Uterus (tissue), 4 donors: ENCODE measurements around the gene APPBP2. TPM values are rescaled to one million over a fixed set of nuclear protein-coding genes. Genes with fewer than 3 reads are reported as not detected.

Experiments
- DNase-seq, 2 donors: peaks; one replicate each; pipeline ENCODE4 v3.0.0-alpha.2; 2019 to 2020
- H3K27ac ChIP-seq, 2 donors: fragments of 200-600 bp; sonication (generic); 1 replicate in 1 of 2; 2 replicates in 1 of 2; pipeline ENCODE4 v1.5.1; 2016 to 2018
- H3K27me3 ChIP-seq, 2 donors: fragments of 200-600 bp; sonication (generic); one replicate each; pipeline ENCODE4 v1.5.1; 2018 to 2019; ENCODE audit warnings: control low read depth in 1 of 2
- H3K36me3 ChIP-seq, 2 donors: fragments of 200-600 bp; sonication (generic); one replicate each; pipeline ENCODE4 v1.5.1; 2019; ENCODE audit warnings: control low read depth in 1 of 2
- H3K4me1 ChIP-seq, 2 donors: fragments of 200-600 bp; sonication (generic); one replicate each; pipeline ENCODE4 v1.5.1; 2018 to 2019; ENCODE audit warnings: control low read depth in 1 of 2
- H3K4me3 ChIP-seq, 2 donors: fragments of 200-600 bp; sonication (generic); 1 replicate in 1 of 2; 2 replicates in 1 of 2; pipeline ENCODE4 v1.5.1; 2018 to 2019; ENCODE audit warnings: mild to moderate bottlenecking in 1 of 2
- H3K9me3 ChIP-seq, 2 donors: fragments of 200-600 bp; sonication (generic); one replicate each; pipeline ENCODE4 v1.5.1; 2019; ENCODE audit warnings: control low read depth in 1 of 2
- CTCF ChIP-seq, 4 experiments: fragments of 200-600 bp in 2 of 4; fragments of 450-650 bp in 2 of 4; sonication (generic) in 2 of 4; IDR thresholded peaks; one replicate each; pipeline ENCODE4 v1.5.1; 2016 to 2019; ENCODE audit warnings: antibody characterized with exemption in 4 of 4, mild to moderate bottlenecking in 2 of 4, moderate library complexity in 1 of 4
- POLR2A ChIP-seq, 2 donors: fragments of 450-650 bp; IDR thresholded peaks; one replicate each; pipeline ENCODE4 v1.6.1; 2016; ENCODE audit warnings: antibody characterized with exemption in 2 of 2, mild to moderate bottlenecking in 1 of 2, moderate library complexity in 1 of 2
- intact Hi-C: fragments of 100-400 bp; cut with DNase I; formaldehyde crosslinking; loops from one replicate; pipeline ENCODE4 v1.15.1; 2023; ENCODE audit warnings: low total_unique reads
- small RNA-seq: library from RNA; depleted of rRNA; stranded (forward); fragments of <200 nt; gene quantifications from one replicate; pipeline ENCODE3, GENCODE V24; 2016
- total RNA-seq, 4 donors: library from RNA; depleted of rRNA in 3 of 4; stranded (reverse); fragments of >200 nt in 3 of 4; gene quantifications; one replicate each; pipeline versions ENCODE4 v1.1.0 to v1.2.4, GENCODE V29; 2014 to 2023
- donor health status: DM: yes; HTN: yes; CAD: no.

APPBP2 gene
- total RNA-seq, 4 donors from 2014 or later: 13.8 to 103 (median 36.2) TPM

GRCh38 chr17:60393840-60394723, 132.0 kb downstream of the APPBP2 start:
- Histone ChIP-seq H3K4me1 (no peaks in the 10 kb centered on the region), H3K36me3 (no peaks in the 10 kb centered on the region), H3K27me3 (no peaks in the 10 kb centered on the region), H3K4me3 (no peak overlapping the region), H3K27ac (no peak overlapping the region), H3K9me3 (no peaks in the 10 kb centered on the region)
- no peak for TF ChIP-seq CTCF (IDR thresholded peaks at IDR 0.05)
- no peak for TF ChIP-seq POLR2A (IDR thresholded peaks at IDR 0.05)
- intact Hi-C loops: no loop called here
- no peak for DNase-seq

Small RNAs within 50 kb of the gene (small RNA-seq; reads per million reads assigned to genes)
- not detected for gene AC011921.2

Other genes starting within 250 kb of the APPBP2 start
- gene USP32, start 134.1 kb downstream of the APPBP2 start, total RNA-seq: 10 to 100 TPM; 28.4 to 54.1 (median 43.1) TPM
- not detected for gene CHCT1, start 103.8 kb downstream of the APPBP2 start, total RNA-seq
- gene PPM1D, start 74.0 kb upstream of the APPBP2 start, total RNA-seq: 10 to 100 TPM; 17.2 to 26.1 (median 20.2) TPM
- gene BCAS3, start 151.6 kb upstream of the APPBP2 start, total RNA-seq: 100 to 1,000 TPM in 1 of 4 donors, 10 to 100 TPM in 3; 42.6 to 147 (median 83.7) TPM